IMR-90 (cell line): Measurements from ENCODE around the gene CITED2. TPM values are rescaled to one million over a fixed set of nuclear protein-coding genes. Genes with fewer than 3 reads are reported as not detected.
"Not testable (repeated sequence)": the region's sequence is repeated elsewhere in the genome, so short reads cannot be mapped to it uniquely, and the experiment has no call there.

Source experiments
- ATAC-seq: fragments of 200-7000 bp; cut with Tn5 transposase; 2 replicates; pipeline ENCODE4 v1.9.1; 2020; ENCODE audit warnings: low read depth, mild to moderate bottlenecking, moderate library complexity
- BruUV-seq: library from RNA; stranded (reverse); fragments of 400-500 nt; replicated peaks from 2 replicates; lab custom pipeline; 2021; lab: Mats Ljungman, UMichigan
- CTCF ChIA-PET: fragments of 300-600 bp; formaldehyde crosslinking; extraction: SDS; loops from one replicate; lab custom pipeline; 2021; ENCODE audit warnings: antibody characterized with exemption; lab: Yijun Ruan, JAX
- POLR2A ChIA-PET: fragments of 300-600 bp; sonication (Branson Sonifier 250); formaldehyde crosslinking; loops from one replicate; lab custom pipeline; 2022; ENCODE audit warnings: antibody characterized with exemption; ENCODE audit not compliant: unreplicated experiment; lab: Charles Lee
- DNase-seq: peaks from one replicate; pipeline ENCODE4 v3.0.0; 2013
- H2AFZ ChIP-seq: replicated peaks from 2 replicates; pipeline ENCODE3; 2013; ENCODE audit warnings: low read length, mild to moderate bottlenecking; ENCODE audit not compliant: poor library complexity
- H2AK5ac ChIP-seq: 2 replicates; pipeline ENCODE4 v1.6.1; 2013; ENCODE audit warnings: low read depth, low read length, inconsistent platforms
- H2AK9ac ChIP-seq: replicated peaks from 2 replicates; pipeline ENCODE3; 2013; ENCODE audit warnings: mild to moderate bottlenecking, low read depth, low read length, moderate library complexity; ENCODE audit not compliant: poor library complexity
- H2BK120ac ChIP-seq: 2 replicates; pipeline ENCODE4 v1.6.1; 2013; ENCODE audit warnings: low read depth, low read length, inconsistent platforms
- H2BK15ac ChIP-seq: 3 replicates; pipeline ENCODE4 v1.6.1; 2013; ENCODE audit warnings: low read depth, low read length, inconsistent platforms
- H2BK20ac ChIP-seq: 2 replicates; pipeline ENCODE4 v1.6.1; 2013; ENCODE audit warnings: low read depth, mild to moderate bottlenecking, inconsistent platforms, low read length, moderate library complexity
- H2BK5ac ChIP-seq: 2 replicates; pipeline ENCODE4 v1.6.1; 2013; ENCODE audit warnings: mild to moderate bottlenecking, low read depth, low read length, inconsistent platforms; ENCODE audit not compliant: poor library complexity, severe bottlenecking
- H3K14ac ChIP-seq: replicated peaks from 2 replicates; pipeline ENCODE4 v1.6.1; 2013; ENCODE audit warnings: low read depth, low read length, inconsistent platforms
- H3K18ac ChIP-seq: 2 replicates; pipeline ENCODE4 v1.6.1; 2013; ENCODE audit warnings: low read depth, low read length, control low read depth
- H3K23ac ChIP-seq: 2 replicates; pipeline ENCODE4 v1.6.1; 2013; ENCODE audit warnings: low read depth, low read length, inconsistent platforms
- H3K27ac ChIP-seq: 2 replicates; pipeline ENCODE4 v1.5.1; 2013; ENCODE audit warnings: mild to moderate bottlenecking, control low read depth, low read length; ENCODE audit not compliant: insufficient read depth
- H3K27me3 ChIP-seq: 2 replicates; pipeline ENCODE4 v1.6.1; 2013; ENCODE audit warnings: low read length; ENCODE audit not compliant: control insufficient read depth, insufficient read depth
- H3K36me3 ChIP-seq: 2 replicates; pipeline ENCODE4 v1.6.1; 2013; ENCODE audit warnings: low read length, mixed read lengths; ENCODE audit not compliant: control insufficient read depth, insufficient read depth
- H3K4ac ChIP-seq: 2 replicates; pipeline ENCODE4 v1.6.1; 2013; ENCODE audit warnings: low read depth, low read length, inconsistent platforms
- H3K4me1 ChIP-seq: 2 replicates; pipeline ENCODE4 v1.6.1; 2013; ENCODE audit warnings: low read length, mixed read lengths; ENCODE audit not compliant: control insufficient read depth, insufficient read depth
- H3K4me2 ChIP-seq: 2 replicates; pipeline ENCODE4 v1.6.1; 2013; ENCODE audit warnings: low read depth, mild to moderate bottlenecking, control low read depth, low read length, moderate library complexity
- H3K4me3 ChIP-seq: 2 replicates; pipeline ENCODE4 v1.5.1; 2013; ENCODE audit warnings: low read depth, mild to moderate bottlenecking, control low read depth, low read length, moderate library complexity; ENCODE audit not compliant: insufficient read depth
- H3K56ac ChIP-seq: 2 replicates; pipeline ENCODE4 v1.6.1; 2013; ENCODE audit warnings: low read length, inconsistent platforms; ENCODE audit not compliant: insufficient read depth; ENCODE audit errors: extremely low read depth
- H3K79me1 ChIP-seq, 2 experiments: 2 replicates each; pipeline ENCODE4 v1.6.1; 2013; ENCODE audit warnings: low read length in 2 of 2, inconsistent platforms in 1 of 2, low read depth in 1 of 2
- H3K9ac ChIP-seq: 2 replicates; pipeline ENCODE4 v1.6.1; 2013; ENCODE audit warnings: low read depth, low read length, control low read depth
- H3K9me1 ChIP-seq: 2 replicates; pipeline ENCODE4 v1.6.1; 2013; ENCODE audit warnings: low read length, inconsistent platforms; ENCODE audit not compliant: insufficient read depth
- H3K9me3 ChIP-seq: 2 replicates; pipeline ENCODE4 v1.6.1; 2013; ENCODE audit warnings: low read length; ENCODE audit not compliant: control insufficient read depth, insufficient read depth
- H4K20me1 ChIP-seq: 2 replicates; pipeline ENCODE4 v1.6.1; 2013; ENCODE audit warnings: low read length, inconsistent platforms; ENCODE audit not compliant: insufficient read depth
- H4K5ac ChIP-seq: 2 replicates; pipeline ENCODE4 v1.6.1; 2013; ENCODE audit warnings: mild to moderate bottlenecking, low read depth, low read length, control low read depth
- H4K8ac ChIP-seq, 2 experiments: 2 replicates each; pipeline ENCODE4 v1.6.1; 2013; ENCODE audit warnings: low read depth in 2 of 2, low read length in 2 of 2, control low read depth in 1 of 2, inconsistent platforms in 1 of 2
- H4K91ac ChIP-seq: 2 replicates; pipeline ENCODE4 v1.6.1; 2013; ENCODE audit warnings: low read depth, low read length, inconsistent platforms; ENCODE audit not compliant: insufficient read depth
- WGBS, 2 experiments: methylation state at CpG; one replicate each; pipeline versions ENCODE4 v1.1.5 to v1.1.7; 2013; ENCODE audit warnings: missing lambda C conversion rate in 2 of 2; ENCODE audit not compliant: insufficient read length in 1 of 2; ENCODE audit errors: extremely low coverage in 2 of 2; 5-methylcytosine and 5-hydroxymethylcytosine counted together
- dilution Hi-C: fragments of 300-500 bp; cut with HindIII; formaldehyde crosslinking; loops from one replicate; pipeline ENCODE4 v1.14.3; 2018; ENCODE audit warnings: low sequenced_read_pairs; ENCODE audit not compliant: unreplicated experiment
- in situ Hi-C: fragments of 300-500 bp; cut with MboI; formaldehyde crosslinking; loops from 3 replicates; pipeline ENCODE4 v1.14.3; 2019; ENCODE audit warnings: low sequenced_read_pairs, inconsistent platforms, mixed read lengths
- intact Hi-C: fragments of 100-400 bp; cut with micrococcal nuclease; formaldehyde crosslinking; loops from 2 replicates; pipeline ENCODE4 v1.10.0; 2022
- polyA plus RNA-seq, 3 experiments: library from polyadenylated mRNA; depleted of rRNA; stranded (reverse); fragments of >200 nt; gene quantifications; 2 replicates each; pipeline ENCODE4 v1.2.3, GENCODE V29; 2012; ENCODE audit warnings: low replicate concordance in 1 of 3
- total RNA-seq: library from RNA; depleted of rRNA; stranded (reverse); fragments of >200 nt; gene quantifications from 2 replicates; pipeline ENCODE4 v1.2.3, GENCODE V29; 2012

Gene CITED2
- total and polyA plus RNA-seq, 2 of the 4 experiments (the other 2 are of a cell fraction) = 163 to 483 TPM

DNA sequence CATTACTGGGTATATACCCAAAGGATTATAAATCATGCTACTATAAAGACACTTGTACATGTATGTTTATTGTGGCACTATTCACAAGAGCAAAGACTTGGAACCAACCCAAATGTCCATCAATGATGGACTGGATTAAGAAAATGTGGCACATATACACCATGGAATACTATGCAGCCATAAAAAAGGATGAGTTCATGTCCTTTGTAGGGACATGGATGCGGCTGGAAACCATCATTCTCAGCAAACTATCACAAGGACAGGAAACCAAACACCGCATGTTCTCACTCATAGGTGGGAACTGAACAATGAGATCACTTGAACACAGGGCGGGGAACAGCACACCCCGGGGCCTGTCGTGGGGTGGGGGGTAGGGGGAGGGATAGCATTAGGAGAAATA, 10.7 kb downstream of the CITED2 start:
- BruUV-seq = not testable (repeated sequence)

DNA sequence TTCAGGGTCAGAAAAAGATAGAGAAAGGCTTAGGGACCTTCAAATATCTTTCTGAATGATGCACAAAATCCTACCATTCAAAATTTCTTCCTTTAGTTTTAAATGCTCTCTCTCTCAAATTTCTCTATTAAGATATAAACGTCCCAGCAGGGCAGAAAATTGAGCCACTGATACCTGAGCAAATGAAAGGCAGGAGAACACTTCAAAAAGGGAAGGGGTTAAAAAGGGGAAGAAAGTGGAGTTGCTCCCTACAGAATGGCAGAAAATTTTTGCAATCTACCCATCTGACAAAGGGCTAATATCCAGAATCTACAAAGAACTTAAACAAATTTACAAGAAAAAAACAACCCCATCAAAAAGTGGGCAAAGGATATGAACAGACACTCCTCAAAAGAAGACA, 11.3 kb downstream of the CITED2 start:
- DNase-seq, H4K20me1 ChIP-seq, ATAC-seq, H3K4me3 ChIP-seq, H2BK5ac ChIP-seq, H3K9me1 ChIP-seq, H4K91ac ChIP-seq, H2AK9ac ChIP-seq, H3K4me2 ChIP-seq, H3K4me1 ChIP-seq, H3K9ac ChIP-seq, H3K23ac ChIP-seq, H2AFZ ChIP-seq, BruUV-seq, H3K56ac ChIP-seq, POLR2A ChIA-PET, H2BK15ac ChIP-seq, H4K8ac ChIP-seq, H2BK120ac ChIP-seq, H3K27me3 ChIP-seq, H4K5ac ChIP-seq, H3K14ac ChIP-seq, dilution Hi-C loops, H3K9me3 ChIP-seq, H3K4ac ChIP-seq, H3K18ac ChIP-seq, H2AK5ac ChIP-seq, H3K36me3 ChIP-seq, H3K27ac ChIP-seq, H2BK20ac ChIP-seq, H3K79me1 ChIP-seq: not testable (repeated sequence)
- in situ Hi-C loops (loop anchor here (25.0 kb wide), 2 partner anchors 1251 to 1549 kb away; partner anchors contain the start of gene PERP), intact Hi-C loops (loop anchor here (5.0 to 10.0 kb wide), 3 partner anchors 226 to 768 kb away; partner anchors contain the start of gene HECA)
- CTCF ChIA-PET = interaction anchor here (0.7 kb wide), 1 partner anchor 143 kb away, joined by 4 read pairs; no protein-coding TSS in a partner anchor
- WGBS, 2 experiments = no CpG with 5 or more reads among the region's 1 CpG

More for the DNA sequence above, 10.7 kb downstream of the CITED2 start:
- ATAC-seq, H3K9me1 ChIP-seq, H4K8ac ChIP-seq, H3K9ac ChIP-seq, H4K20me1 ChIP-seq, H2BK5ac ChIP-seq, H2BK20ac ChIP-seq, H3K79me1 ChIP-seq, H2AK9ac ChIP-seq, H4K5ac ChIP-seq, H3K9me3 ChIP-seq, H2AK5ac ChIP-seq, H3K27ac ChIP-seq, H3K27me3 ChIP-seq, H3K23ac ChIP-seq, H3K36me3 ChIP-seq, H2AFZ ChIP-seq, POLR2A ChIA-PET, H3K4me2 ChIP-seq, H3K4ac ChIP-seq, dilution Hi-C loops, H3K18ac ChIP-seq, H2BK120ac ChIP-seq, DNase-seq, H3K4me3 ChIP-seq, H3K14ac ChIP-seq, H3K4me1 ChIP-seq, H2BK15ac ChIP-seq, H4K91ac ChIP-seq, H3K56ac ChIP-seq: not testable (repeated sequence)
- in situ Hi-C loops = loop anchor here (25.0 kb wide), 2 partner anchors 1251 to 1549 kb away; partner anchors contain the start of gene PERP
- WGBS, 2 experiments = no CpG with 5 or more reads among the region's 5 CpGs
- intact Hi-C loops = loop anchor here (1.0 to 10.0 kb wide), 8 partner anchors 133 to 769 kb away; partner anchors contain the start of genes HECA and REPS1
- CTCF ChIA-PET = interaction anchor here (0.6 to 2.1 kb wide), 3 partner anchors 133 to 395 kb away, joined by 4 to 25 read pairs (median 9); no protein-coding TSS in a partner anchor
